Karpas-422 (cell line): ENCODE data around the gene KRT1. TPM values are rescaled to one million over a fixed set of nuclear protein-coding genes. Genes with fewer than 3 reads are reported as not detected.

Experiments
- DNase-seq: peaks from one replicate; pipeline ENCODE4 v3.0.0-alpha.2; 2015
- H2AFZ ChIP-seq: fragments of 200-600 bp; sonication (generic); 2 replicates; pipeline ENCODE4 v1.6.1; 2014; ENCODE audit warnings: antibody characterized with exemption, low read length, mixed read lengths
- H3K27ac ChIP-seq: fragments of 200-600 bp; sonication (generic); 2 replicates; pipeline ENCODE4 v1.5.1; 2014; ENCODE audit warnings: mild to moderate bottlenecking, low read length, moderate library complexity
- H3K27me3 ChIP-seq: fragments of 200-600 bp; sonication (generic); 2 replicates; pipeline ENCODE4 v1.6.1; 2014; ENCODE audit warnings: low read length, mixed read lengths
- H3K36me3 ChIP-seq: fragments of 200-600 bp; sonication (generic); 2 replicates; pipeline ENCODE4 v1.6.1; 2014; ENCODE audit warnings: low read length, mixed read lengths; ENCODE audit not compliant: insufficient read depth
- H3K4me1 ChIP-seq: fragments of 200-600 bp; sonication (generic); 2 replicates; pipeline ENCODE4 v1.6.1; 2014; ENCODE audit warnings: mild to moderate bottlenecking, low read length, mixed read lengths
- H3K4me2 ChIP-seq: fragments of 200-600 bp; sonication (generic); 2 replicates; pipeline ENCODE4 v1.6.1; 2014; ENCODE audit warnings: low read length, low read depth, mild to moderate bottlenecking; ENCODE audit not compliant: poor library complexity, severe bottlenecking
- H3K4me3 ChIP-seq: fragments of 200-600 bp; sonication (generic); 2 replicates; pipeline ENCODE4 v1.5.1; 2014; ENCODE audit warnings: mild to moderate bottlenecking, antibody characterized with exemption, low read length, mixed read lengths
- H3K79me2 ChIP-seq: fragments of 200-600 bp; sonication (generic); 2 replicates; pipeline ENCODE4 v1.6.1; 2014; ENCODE audit warnings: mild to moderate bottlenecking, low read length, mixed read lengths
- H3K9ac ChIP-seq: fragments of 200-600 bp; sonication (generic); 2 replicates; pipeline ENCODE4 v1.6.0; 2014; ENCODE audit warnings: low read length
- H3K9me2 ChIP-seq: fragments of 200-600 bp; sonication (generic), shearing (Covaris generic); replicated peaks from 2 replicates; pipeline ENCODE4 v1.6.0; 2014; ENCODE audit warnings: mild to moderate bottlenecking, low read length, moderate library complexity; ENCODE audit not compliant: insufficient read depth
- H3K9me3 ChIP-seq: fragments of 300-700, 200-600 bp; sonication (generic); 2 replicates; pipeline ENCODE4 v1.6.1; 2014; ENCODE audit warnings: low read length, mixed read lengths
- H4K20me1 ChIP-seq: fragments of 200-600 bp; sonication (generic); 2 replicates; pipeline ENCODE4 v1.6.1; 2014; ENCODE audit warnings: mild to moderate bottlenecking, antibody characterized with exemption, low read length, low read depth; ENCODE audit not compliant: insufficient read depth
- total RNA-seq: library from RNA; depleted of rRNA; stranded (reverse); fragments of >200 nt; shearing (Covaris generic); gene quantifications from 2 replicates; pipeline ENCODE4 v1.2.3, GENCODE V29; 2014; ENCODE audit warnings: low replicate concordance; rRNA removed

KRT1 gene
- not detected in 2 replicates for total RNA-seq

DNA sequence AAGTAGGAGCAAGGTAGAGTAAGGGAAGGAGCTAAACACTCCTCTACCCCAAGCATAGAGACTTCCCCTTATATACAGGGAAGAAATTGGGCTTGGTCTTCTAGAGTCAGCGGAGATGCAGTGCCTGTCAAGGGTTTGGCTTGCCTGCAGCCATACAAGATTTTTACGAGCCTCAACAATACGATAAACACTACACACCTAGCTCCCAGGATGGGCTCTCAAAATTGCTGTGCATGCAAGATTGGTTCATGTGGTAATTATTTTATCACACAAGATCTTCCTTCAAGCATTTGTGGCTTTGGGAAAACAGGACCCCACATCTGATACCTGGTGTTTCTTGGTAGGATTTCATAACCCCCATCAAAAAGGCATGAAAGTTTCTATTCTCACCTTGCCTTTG is at the start of gene KRT1:
Gene KRT1 (minus strand): TSS at position 45 of the 400 bp plus-strand sequence. CDS start 59 bp downstream, outside the sequence.
- Histone ChIP-seq H4K20me1 (no peaks in the 10 kb centered on the region), H3K4me3 (no peak within 1 kb of the TSS), H3K9ac (no peak within 1 kb of the TSS), H3K36me3 (no peaks in the 10 kb centered on the region), H2AFZ (no peak within 1 kb of the TSS), H3K27me3 (no peaks in the 10 kb centered on the region), H3K4me1 (no peaks in the 10 kb centered on the region), H3K27ac (no peak within 1 kb of the TSS), H3K4me2 (no peak within 1 kb of the TSS), H3K79me2 (no peaks in the 10 kb centered on the region), H3K9me3 (no peaks in the 10 kb centered on the region), H3K9me2 (no peaks in the 10 kb centered on the region)
- no peak for DNase-seq

DNA sequence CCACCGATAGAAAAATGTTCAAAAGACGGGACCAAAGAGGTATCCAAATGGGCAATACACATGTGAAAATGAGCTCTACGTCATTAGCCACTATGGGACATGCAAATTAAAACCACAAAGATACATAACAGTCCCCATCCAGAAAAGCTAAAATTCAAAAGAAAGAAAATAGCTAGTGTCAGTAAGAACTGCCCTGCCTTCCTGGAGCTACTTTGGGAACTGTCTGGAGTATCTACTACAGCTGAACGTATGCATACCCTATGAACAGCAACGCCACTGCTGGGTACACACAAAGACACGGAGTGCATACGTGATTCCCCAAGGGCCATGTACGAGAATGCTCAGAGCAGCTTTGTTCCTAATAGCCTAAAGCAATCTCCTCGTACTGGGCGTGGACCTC is 48.9 kb upstream of the KRT1 start:
- H3K4me1 ChIP-seq: peaks cover 31% of the 10 kb centered on the region
- no peaks in the 10 kb centered on the region for H3K27me3 ChIP-seq
- no peaks in the 10 kb centered on the region for H3K79me2 ChIP-seq
- no peaks in the 10 kb centered on the region for H3K9me2 ChIP-seq
- H3K4me2 ChIP-seq: peak overlapping the region; percentile 74
- H4K20me1 ChIP-seq: no peaks in the 10 kb centered on the region
- peak overlapping the region; percentile 50 for H3K4me3 ChIP-seq
- H3K36me3 ChIP-seq: no peaks in the 10 kb centered on the region
- no peak overlapping the region for H3K9ac ChIP-seq
- no peak for DNase-seq
- 0 out of 2 replicates have a peak overlapping the region, but pooled peaks have one; percentile 18 for H3K27ac ChIP-seq
- H2AFZ ChIP-seq: no peak overlapping the region
- H3K9me3 ChIP-seq: no peaks in the 10 kb centered on the region

DNA sequence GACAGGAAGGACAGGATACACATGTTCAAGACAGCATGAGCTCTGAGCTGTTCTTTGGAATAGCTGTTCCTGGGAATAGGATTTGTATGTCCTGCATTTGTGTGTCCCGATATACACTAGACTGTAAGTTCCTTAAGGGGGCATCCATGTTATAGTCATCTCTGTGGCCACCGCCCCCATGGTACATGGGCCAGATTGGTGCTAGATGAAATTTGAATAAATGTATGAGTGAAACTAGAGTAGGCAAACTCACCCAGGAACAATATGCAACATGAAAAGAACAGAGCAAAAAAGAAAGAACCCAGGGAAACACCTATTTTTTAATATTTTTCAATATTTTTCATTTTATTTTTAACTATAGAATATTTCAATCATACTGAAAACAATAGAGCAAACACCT is 48.2 kb upstream of the KRT1 start:
- H4K20me1 ChIP-seq: no peaks in the 10 kb centered on the region
- no peak overlapping the region for H2AFZ ChIP-seq
- no peaks in the 10 kb centered on the region for H3K27me3 ChIP-seq
- no peak overlapping the region for H3K9ac ChIP-seq
- no peaks in the 10 kb centered on the region for H3K36me3 ChIP-seq
- H3K27ac ChIP-seq: 0 out of 2 replicates have a peak overlapping the region, but pooled peaks have one; percentile 18
- H3K4me3 ChIP-seq: no peak overlapping the region
- no peaks in the 10 kb centered on the region for H3K9me3 ChIP-seq
- H3K4me1 ChIP-seq: peaks cover 31% of the 10 kb centered on the region
- H3K4me2 ChIP-seq: peak overlapping the region; percentile 74
- no peaks in the 10 kb centered on the region for H3K9me2 ChIP-seq
- H3K79me2 ChIP-seq: no peaks in the 10 kb centered on the region
- peak; percentile 58 for DNase-seq

DNA sequence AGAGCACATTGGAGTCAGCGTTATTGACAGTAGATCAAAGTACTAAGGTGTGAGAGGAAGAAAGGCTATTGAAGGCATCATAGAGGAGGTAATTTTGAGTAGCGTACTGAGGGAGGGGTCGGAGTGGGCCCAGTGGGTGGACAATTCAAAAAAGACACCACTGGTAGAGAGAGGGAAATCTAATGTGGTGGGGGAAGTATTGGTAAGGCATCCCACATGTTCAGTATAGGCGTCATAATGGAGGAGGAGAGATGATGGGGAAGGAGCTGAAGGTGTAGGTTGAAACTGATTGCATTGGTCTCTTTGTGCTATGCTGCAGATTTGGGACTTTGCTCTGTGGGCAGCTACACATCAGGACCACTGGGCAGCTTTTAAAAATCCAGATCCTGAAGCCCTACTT is 46.8 kb upstream of the KRT1 start:
- Histone ChIP-seq H3K79me2 (no peaks in the 10 kb centered on the region), H3K36me3 (no peaks in the 10 kb centered on the region), H3K4me3 (no peak overlapping the region), H3K4me2 (no peak overlapping the region), H3K27me3 (no peaks in the 10 kb centered on the region), H3K27ac (no peak overlapping the region), H2AFZ (no peak overlapping the region), H3K9me2 (no peaks in the 10 kb centered on the region), H3K4me1 (peaks cover 31% of the 10 kb centered on the region), H4K20me1 (no peaks in the 10 kb centered on the region), H3K9me3 (no peaks in the 10 kb centered on the region), H3K9ac (no peak overlapping the region)
- no peak for DNase-seq

DNA sequence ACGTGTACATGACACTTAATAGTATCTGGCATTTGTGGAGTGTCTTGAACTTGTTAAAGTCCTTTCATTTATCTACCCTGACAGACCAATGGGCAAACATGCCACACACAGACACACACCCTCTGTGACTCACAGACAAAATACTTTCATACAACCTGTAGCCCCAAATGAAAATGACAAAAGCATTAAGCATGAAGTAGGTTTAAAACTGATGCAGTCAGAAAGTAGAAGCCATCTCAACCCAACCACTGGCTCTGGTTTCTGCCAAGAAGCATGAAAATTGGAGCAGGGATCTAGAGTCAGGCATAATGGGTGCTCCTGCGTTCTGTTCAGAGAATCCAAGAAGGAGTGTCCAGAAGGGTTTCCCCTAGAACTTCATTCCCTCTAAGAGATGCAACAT is 46.2 kb upstream of the KRT1 start:
- no peak overlapping the region for H3K27ac ChIP-seq
- H3K4me3 ChIP-seq: no peak overlapping the region
- peaks cover 31% of the 10 kb centered on the region for H3K4me1 ChIP-seq
- no peaks in the 10 kb centered on the region for H3K27me3 ChIP-seq
- DNase-seq: no peak
- no peak overlapping the region for H2AFZ ChIP-seq
- H4K20me1 ChIP-seq: no peaks in the 10 kb centered on the region
- H3K9me3 ChIP-seq: no peaks in the 10 kb centered on the region
- no peaks in the 10 kb centered on the region for H3K9me2 ChIP-seq
- H3K79me2 ChIP-seq: no peaks in the 10 kb centered on the region
- no peak overlapping the region for H3K9ac ChIP-seq
- H3K36me3 ChIP-seq: no peaks in the 10 kb centered on the region
- H3K4me2 ChIP-seq: no peak overlapping the region

DNA sequence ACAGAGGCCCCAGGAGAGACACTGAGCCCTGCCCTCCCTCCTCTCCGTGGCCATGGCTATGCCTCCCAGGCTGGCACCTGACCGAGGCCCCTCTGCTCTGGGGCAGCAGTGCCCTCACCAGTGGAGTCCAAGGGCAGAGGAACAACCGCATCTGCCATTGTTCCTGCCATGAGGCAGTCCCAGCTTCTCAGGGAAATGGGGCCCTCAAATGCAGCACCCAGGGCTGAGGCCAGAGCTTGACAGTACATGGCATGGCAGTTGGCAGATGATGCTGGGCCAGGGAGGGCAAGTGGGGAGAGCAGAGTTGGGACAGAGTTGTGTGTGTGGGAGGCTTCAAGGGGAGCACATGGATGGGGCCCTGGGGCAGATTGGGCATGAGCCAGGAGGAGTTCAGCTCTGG is 44.2 kb upstream of the KRT1 start:
- DNase-seq: no peak
- H3K79me2 ChIP-seq: no peaks in the 10 kb centered on the region

DNA sequence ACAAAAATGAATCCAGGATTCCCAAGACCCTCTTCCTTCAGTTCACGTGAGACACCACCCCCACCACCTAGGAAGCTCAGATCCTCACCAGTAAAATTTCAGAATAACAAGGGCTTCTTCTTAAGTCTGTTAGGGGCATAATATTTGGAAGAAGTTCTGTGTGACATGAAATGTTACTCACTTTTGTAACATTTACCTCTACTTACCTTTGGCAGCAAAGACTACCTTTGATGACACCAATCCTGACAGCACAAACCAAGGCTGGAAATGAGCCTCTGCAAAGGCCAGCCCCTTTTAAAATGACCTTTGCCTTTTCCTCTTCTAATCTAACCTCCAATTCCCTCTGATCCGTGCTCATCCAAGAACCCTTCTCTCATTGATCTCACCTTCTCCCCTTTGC is 42.5 kb upstream of the KRT1 start:
- no peak overlapping the region for H3K4me3 ChIP-seq
- no peak for DNase-seq
- no peak overlapping the region for H2AFZ ChIP-seq
- H3K9ac ChIP-seq: no peak overlapping the region
- H3K27me3 ChIP-seq: no peaks in the 10 kb centered on the region
- no peak overlapping the region for H3K4me2 ChIP-seq
- H3K9me2 ChIP-seq: no peaks in the 10 kb centered on the region
- H3K36me3 ChIP-seq: no peaks in the 10 kb centered on the region
- no peak overlapping the region for H3K27ac ChIP-seq
- no peaks in the 10 kb centered on the region for H3K79me2 ChIP-seq
- H3K4me1 ChIP-seq: no peaks in the 10 kb centered on the region
- H3K9me3 ChIP-seq: no peaks in the 10 kb centered on the region
- H4K20me1 ChIP-seq: no peaks in the 10 kb centered on the region

More for the DNA sequence above, 44.2 kb upstream of the KRT1 start:
- no peak overlapping the region for H3K9ac ChIP-seq
- no peaks in the 10 kb centered on the region for H4K20me1 ChIP-seq
- no peak overlapping the region for H3K27ac ChIP-seq
- H3K27me3 ChIP-seq: no peaks in the 10 kb centered on the region
- H3K4me3 ChIP-seq: no peak overlapping the region
- no peaks in the 10 kb centered on the region for H3K36me3 ChIP-seq
- peaks cover 15% of the 10 kb centered on the region for H3K4me1 ChIP-seq
- no peak overlapping the region for H3K4me2 ChIP-seq
- no peaks in the 10 kb centered on the region for H3K9me2 ChIP-seq
- H2AFZ ChIP-seq: no peak overlapping the region
- no peaks in the 10 kb centered on the region for H3K9me3 ChIP-seq

DNA sequence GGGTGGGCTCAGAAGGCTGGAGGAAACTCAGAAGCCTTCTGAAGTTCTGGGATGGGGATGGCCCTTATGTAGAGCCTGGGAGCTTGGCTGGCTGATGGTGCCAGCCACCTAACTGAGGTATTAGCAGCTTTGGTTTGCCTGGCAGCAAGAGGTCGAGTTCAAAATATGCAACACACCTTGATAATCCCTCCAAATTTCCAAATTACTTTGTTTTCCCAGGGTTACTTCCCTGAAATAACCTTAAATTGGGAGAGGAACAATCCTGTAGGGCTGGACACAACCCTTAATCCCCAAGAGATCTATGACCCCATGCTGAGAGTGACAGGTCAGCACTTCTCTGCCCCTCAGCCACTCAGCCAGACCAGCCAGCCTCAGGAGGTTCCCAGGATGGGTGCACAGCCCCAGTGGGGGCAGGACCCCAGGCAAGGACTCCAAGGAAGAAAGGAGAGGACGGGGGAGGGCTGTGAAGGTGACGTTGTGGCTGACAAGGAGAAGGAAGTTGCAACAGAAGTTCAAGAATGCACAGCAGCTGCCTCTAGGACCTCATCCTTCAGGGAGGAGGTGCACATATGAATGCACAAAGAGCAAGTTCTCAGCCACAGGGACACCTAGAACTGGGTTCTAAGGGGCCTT is 41.7 kb upstream of the KRT1 start:
- Histone ChIP-seq H3K9ac (no peak overlapping the region), H3K9me3 (no peaks in the 10 kb centered on the region), H3K4me3 (no peak overlapping the region), H2AFZ (no peak overlapping the region), H3K4me1 (no peaks in the 10 kb centered on the region), H4K20me1 (no peaks in the 10 kb centered on the region), H3K9me2 (no peaks in the 10 kb centered on the region), H3K36me3 (no peaks in the 10 kb centered on the region), H3K79me2 (no peaks in the 10 kb centered on the region), H3K4me2 (no peak overlapping the region), H3K27ac (no peak overlapping the region), H3K27me3 (no peaks in the 10 kb centered on the region)
- DNase-seq: no peak
